Ammon's horn (tissue), 1 donor: ENCODE results near the gene GFI1B.
"Not testable (repeated sequence)": the region's sequence is repeated elsewhere in the genome, so short reads cannot be mapped to it uniquely, and the experiment has no call there.

Experiments used
- DNase-seq: peaks from one replicate; pipeline ENCODE4 v3.0.0-alpha.2; 2016; ENCODE audit warnings: low spot score

Gene GFI1B

DNA sequence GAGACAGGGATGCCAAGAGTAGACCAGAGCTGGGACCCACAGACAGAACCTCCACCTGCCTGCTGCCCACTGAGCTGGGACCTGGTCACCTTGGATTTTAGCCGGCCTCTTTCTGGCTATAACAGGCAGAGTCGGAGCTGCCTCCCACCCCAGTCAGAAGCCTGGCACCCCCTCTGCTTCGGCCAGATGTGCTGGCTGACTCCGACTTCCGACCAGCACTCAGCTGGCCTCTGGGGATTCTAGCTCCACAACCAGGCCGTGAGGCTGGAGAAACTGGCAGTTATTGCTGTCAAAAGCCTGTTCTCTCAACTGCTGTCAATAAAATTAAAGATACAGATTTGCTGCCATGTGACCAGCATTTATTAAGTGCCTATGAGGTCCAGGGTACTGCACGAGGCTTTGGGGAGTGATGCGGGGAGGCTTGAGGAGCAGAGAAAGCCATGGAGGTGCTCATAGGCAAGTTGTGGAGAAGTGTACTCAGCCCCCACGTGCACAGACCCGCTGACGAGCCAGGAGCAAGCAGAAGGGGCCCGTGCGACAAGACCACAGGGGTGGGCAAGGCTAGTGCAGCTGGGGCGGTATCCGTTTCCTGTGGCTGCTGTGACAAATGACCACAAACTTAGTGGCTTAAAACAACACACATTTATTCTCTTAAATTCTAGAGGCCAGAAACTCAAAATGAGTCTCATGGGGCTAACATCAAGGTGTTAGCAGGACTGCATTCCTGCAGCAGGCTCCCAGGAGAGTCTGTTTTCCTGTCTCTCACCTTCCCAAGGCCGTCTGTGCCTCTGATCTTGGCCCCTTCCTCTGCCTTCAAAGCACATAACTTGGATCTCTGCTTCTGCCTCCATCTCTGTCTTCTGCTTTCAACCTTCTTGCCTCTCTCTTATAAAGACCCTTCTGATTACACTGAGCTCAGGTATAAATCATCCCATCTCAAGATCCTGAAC is 13.1 kb downstream of the GFI1B start:
- DNase-seq = no peak

DNA sequence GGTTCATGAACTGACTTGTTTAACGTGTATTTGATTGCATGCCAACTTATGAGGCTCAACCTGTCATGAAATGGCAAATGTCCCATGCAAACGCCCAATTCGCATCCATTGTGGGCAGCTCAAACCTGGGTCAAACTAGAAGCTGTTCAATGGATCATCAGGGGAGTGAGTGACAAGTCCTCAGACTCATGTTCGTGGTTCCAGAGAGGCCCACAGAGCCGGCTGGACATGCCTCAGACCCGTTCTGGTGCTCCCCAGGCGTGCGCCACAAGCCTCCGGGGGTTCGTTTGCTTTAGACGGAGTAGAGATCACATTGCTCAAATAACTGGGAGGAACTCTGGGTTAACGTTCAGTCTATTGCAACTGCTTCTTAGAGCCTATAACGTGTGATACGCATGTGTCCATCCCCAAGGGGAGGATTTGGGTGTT is 15.0 kb downstream of the GFI1B start:
- no peak for DNase-seq

DNA sequence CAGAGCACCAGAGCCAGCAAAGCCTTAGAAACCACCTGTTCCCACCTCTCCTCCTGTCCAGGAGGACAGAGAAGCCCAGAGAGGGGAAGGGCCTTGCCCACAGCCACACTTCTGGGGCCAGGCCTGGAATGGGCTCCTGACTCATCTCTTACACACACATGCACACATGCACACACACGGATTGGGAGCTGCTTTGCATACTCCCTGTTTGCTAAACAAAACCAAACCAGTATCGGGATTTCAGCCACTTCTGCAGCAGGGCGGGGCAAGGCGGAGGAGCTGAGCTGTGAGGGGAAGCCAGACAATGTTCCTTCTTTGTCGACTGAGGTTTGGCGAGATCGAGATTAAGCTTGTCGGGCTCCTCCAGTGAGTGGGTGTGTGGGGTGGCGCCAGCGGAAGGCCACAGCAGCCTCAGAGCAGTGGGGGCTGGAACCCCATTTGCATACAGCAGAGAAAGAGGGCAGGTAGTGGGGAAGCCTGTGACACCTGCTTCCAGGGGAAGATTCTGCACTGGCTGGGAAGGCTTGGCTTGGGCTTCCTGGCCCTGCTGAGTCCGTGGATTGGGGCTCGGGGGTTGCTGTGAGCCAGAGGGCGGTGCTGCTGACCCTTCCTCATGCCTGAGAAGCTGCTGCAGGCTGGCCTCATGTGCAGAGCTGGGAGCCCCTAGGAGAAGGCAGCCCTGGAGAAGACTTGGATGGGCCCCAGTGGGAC is 16.1 kb downstream of the GFI1B start:
- DNase-seq = no peak

DNA sequence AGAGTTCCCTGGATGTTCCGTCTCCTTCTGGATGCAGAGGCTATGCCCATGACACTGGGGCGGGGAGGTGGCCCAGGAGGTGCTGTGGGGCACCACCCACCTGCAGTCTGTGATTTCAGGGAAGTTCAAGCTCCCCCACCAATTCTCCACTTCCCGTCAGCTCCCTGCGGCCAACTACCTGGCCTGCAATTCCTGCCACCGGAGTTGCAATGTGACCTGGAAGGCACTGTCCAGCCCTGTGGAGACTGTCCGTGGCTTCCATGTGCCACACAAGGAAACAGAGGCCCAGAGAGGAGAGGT is 16.6 kb downstream of the GFI1B start:
- no peak for DNase-seq

DNA sequence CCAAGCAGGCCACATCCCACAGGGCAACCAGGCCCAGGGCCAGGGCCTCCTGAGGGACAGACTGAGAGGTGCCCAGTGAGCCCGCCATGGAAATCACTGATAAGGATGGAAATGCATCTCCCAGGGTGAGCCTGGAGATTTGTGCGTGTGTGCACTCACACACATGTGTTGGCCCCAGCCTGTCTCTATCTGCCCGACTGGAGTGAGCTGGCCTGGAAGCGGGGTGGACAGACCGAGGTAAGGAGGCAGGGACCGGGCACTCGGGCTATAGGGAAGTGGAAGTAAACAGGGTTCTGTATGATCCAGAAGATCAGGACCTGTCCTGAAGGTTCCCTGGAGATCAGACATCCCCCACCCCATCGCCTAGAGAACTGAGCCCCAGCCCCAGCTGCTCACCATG is 17.4 kb downstream of the GFI1B start:
- DNase-seq = no peak

DNA sequence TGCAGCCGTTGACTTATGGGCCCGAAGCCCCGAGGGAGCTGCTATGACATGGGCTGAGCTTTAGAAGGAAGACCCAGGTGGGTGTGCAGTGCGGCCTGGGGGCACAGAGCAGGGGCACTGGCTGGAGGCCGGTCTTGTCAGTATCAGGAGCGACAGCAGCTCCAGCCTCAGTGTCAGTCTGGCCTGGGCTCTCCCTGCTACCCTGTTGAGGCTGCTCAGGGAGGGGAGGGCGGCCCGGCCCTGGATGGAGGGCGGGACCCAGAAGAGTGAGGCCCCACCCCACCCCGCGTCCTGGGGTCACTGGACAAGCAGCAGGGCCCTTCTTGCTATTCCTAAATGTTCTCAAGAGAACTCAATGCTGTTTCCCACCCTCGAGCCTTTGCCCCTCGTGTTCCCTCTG is 18.0 kb downstream of the GFI1B start:
- no peak for DNase-seq

DNA sequence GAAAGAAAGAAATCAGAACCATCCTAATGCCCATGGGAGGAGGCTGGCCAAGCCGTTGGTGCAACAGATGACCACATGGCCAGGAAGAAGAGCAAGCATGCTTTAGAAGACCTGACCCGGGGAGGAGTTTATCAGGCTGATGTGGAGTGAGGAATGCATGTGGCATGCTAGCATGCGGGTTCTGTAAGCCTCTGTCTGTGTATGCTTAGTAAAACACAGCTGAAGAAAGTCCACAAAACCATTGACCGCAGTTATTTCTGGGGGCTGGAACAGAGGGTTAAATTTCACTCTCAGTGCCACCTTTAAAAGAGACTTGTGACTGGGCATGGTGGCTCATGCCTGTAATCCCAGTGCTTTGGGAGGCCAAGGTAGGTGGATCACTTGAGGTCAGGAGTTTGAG is 19.1 kb downstream of the GFI1B start:
- DNase-seq = no peak

DNA sequence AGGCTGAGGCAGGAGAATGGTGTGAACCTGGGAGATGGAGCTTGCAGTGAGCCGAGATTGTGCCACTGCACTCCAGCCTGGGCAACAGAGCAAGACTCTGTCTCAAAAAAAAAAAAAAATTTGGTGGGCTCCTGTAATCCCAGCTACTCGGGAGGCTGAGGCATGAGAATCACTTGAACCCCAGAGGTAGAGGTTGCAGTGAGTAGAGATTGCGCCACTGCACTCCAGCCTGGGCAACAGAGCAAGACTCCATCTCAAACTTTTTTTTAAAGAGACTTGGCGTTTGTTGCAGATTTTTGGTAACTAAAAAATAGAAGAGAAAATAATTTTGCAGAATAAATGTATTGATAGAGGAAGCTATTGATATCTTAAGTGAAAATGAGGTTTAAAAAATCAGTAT is 19.7 kb downstream of the GFI1B start:
- DNase-seq = not testable (repeated sequence)

DNA sequence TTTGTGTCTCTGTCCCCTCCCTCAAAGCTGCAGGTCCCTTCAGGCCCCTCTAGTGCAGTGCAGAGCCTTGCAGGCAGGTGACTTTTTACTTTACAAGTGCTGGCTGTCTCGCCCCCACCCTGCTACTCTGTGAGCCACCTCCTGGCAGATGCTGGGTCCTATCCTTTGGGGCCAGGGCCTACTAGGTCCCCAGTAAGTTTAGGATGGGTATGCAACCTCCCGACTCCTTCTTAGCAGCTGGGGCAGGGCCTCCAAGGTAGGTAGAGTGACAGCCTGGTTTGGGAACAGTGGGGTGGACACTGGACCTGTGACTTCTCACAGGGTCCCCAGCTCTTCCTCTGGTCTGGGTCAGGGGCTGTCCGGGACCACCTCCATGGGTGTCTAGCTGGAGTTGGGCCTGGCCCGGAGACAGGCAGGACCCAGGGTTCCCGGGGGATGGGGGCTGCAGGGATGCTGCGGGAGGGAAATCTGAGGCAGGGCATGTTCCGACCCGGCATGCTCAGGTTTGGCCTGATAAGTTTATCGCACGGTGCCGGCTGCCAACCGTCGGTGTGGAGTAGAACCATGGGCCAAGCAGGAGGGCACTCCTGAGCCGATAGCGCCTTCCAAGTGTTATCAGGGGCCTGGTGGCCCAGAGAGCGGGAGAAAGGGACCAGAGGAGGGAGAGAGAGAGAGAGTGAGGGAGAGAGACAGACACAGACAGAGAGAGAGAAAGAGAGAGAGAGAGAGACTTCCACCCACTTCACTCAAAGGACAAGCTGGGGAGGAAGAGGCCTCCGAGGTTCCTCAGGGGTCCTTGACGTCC is 20.5 kb downstream of the GFI1B start:
- no peak for DNase-seq

DNA sequence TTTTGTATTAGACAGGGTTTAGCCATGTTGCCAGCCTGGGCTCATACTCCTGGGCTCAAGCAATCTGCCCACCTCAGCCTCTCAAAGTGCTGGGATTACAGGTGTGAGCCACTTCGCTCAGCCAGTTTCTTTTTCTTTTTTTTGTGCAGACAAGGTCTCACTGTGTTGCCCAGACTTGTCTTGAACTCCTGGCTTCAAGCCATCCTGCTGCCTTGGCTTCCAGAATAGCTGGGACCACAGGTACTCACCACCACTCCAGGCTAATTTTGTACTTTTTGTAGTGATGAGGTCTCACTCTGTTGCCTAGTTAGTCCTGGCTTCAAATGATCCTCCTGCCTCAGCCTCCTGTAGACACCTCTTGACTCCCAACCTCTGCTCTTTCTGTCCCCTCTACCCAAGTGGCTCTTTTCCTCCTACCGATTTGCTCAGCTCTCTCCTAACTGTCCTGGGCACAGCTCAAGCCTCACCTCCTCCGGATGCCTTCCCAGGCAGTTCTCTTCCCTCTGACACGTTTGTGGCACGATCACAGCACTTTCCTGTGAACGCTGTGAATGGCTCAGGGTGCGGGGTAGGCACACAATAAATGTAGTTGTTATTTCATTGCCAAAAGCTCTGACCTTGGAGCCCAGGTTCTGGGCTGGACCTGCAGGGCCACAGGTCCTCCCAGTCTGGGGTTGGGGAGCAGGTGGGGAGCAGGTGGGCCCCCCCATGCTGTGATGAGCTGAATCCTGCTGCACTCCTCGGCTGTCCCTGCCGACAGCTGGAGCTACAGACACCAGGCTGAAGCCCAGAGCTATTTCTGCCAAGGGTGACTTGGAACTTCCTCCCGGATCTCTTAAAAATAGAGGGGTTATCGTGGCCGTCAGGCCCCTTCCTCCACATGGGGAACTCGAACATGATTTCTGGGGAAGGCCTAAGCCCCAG is 23.9 kb downstream of the GFI1B start:
- no peak for DNase-seq

DNA sequence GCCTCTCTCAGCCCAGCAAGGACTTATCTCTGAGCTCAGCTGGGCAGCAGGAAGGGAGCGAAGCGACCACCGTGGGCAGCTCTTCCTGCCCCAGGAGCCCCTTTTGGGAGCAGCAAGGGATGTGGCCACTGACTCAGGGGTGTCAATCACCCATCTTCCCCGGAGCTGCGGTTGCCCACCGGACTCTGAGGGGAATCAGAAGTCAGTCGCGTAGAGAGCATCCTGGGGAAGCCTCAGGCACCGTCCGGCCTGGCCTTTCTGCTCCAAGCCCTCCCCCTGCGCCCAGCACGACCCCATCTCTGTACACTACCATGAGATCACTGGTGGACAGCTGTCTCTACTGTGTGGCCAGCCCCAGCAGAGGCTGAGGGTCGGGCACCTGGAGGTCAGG is 24.6 kb downstream of the GFI1B start:
- no peak for DNase-seq

DNA sequence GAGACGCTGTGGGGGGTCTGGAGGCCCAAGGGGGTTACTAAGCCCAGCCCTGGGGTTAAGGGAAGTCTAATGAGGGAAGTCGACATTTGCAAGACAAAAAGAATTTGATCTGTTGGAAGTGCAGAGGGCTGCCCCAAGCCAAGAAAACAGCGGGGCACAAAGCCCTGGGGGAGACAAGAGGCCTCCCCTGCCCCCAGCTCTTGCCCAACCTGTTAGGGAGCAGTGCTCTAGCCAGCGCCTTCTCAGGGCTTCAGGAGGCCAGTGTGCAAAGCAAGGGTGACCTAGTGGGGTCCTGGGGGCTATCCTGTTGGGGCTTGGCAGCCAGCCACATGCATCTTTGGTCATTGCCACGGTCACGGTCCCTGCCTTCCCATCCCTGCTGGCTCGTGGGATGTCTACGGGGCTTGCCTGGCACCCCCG is 25.2 kb downstream of the GFI1B start:
- DNase-seq = no peak

DNA sequence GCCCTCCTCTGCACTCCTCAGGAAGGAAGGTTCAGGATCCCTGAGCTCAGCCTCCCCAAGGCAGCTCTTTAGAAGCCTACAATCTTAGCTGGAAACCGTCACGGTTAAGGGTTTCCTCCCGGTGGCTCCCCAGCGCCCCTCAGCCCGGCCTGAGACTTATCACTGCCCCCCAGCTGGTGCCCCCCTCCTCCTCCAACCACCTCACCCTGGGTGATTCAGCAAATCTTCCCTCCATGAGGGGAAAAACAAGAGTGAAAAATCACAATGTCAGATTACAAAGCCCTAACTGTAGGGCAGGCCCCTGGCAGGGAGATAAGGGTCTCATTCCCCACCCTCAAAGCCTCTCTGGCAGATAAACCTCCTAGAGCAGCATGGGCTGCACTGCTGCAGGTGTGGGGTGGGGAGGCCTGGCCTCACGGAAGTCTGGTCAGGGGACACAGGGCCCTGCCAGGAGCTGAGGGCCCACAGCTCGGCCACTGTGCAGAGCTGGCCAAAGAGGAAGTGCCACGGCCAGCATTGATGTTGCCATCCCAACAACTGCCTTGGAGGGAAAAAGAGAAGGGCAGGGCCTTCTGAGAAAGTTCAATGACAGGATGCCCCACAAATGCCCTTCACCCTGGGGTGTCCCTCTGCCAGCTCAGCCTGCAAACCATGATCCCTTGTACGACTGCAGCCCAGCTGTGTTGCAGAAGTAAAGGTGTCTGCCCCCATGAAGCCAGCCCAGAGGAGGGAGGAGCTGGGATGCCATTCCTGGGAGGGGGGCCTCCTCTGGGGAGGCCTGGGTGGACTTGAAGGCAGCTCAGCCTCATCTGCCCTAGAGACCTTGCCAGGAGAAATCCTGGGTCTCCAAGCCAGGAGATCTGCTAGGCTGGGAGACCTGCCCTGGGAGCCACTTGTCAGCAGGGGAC is 25.9 kb downstream of the GFI1B start:
- DNase-seq = peak; percentile 39

DNA sequence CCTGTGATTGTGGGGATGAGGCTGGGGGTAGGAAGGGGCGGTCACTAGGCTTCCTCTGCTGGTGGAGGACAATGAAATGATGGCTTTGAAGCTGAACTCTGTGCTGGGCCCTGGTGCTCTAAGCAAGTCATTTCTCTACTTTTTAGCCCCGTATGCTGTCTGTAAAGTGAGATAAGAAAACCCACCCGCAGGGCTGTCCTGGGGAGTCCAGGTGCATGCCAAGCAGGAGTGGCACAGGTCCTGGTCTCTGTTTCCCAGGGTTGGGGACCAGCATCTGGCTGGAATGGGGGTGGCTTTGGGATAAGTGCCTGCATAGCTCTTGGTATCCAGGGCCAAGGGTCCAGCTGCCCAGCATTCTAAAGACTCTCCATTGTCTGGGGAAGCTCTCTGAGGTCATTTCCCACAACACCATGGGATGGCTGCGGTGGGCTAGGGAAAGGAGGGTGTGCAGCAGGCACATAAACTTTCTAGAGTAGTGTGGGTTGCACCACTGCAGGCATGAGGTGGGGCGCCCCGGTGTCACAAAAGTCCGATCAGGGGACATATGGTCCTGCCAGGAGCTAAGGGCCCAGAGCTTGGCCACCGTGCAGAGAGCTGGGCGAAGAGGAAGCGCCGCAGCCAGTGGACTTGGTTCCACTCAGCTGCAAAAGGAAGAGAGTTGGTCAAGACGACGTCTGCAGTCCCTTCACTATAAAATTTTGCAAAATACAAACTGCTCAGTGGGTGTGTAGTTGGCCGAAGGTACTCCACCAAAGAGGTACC is 26.7 kb downstream of the GFI1B start:
- DNase-seq = no peak

DNA sequence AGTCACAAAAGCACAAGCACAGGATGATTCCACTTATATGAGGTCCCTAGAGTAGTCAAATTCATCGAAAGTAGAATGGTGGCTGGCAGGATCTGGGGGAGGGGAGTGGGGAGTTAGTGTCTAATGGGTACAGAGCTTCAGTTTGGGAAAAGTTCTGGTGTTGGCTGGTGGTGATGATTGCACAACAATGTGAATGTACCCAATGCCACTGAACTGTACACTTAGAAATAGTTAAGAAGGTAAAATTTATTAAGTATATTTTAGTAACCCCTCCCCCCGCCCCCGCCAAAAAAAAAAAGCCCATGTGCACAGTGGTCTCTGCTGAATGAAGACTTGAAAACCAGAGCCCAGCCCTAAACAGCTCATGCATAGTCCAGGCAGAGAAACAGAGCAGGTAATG is 27.5 kb downstream of the GFI1B start:
- DNase-seq = no peak

DNA sequence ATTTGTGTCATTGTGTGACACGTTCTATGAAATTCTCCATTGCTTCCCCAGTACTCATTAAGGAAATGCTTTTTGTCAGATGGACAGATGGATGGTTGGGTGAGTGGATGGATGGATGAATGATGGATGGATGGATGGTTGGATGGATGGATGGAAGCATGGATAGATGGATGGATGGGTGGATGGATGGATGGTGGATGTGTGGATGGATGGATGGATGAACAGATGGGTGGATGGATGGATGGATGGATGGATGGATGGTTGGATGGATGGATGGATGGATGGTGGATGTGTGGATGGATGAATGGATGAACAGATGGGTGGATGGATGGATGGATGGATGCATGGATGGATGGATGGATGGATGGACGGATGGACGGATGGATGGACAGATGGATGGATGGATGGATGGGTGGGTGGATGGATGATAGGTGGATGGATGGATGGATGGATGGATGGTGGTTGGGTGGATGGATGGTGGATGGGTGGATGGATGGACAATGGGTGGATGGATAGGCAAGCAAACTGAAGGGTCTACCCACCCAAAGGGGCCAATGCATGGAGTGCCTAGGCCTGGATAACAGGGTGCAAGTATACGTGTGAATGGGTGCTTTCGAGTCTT is 28.3 kb downstream of the GFI1B start:
- DNase-seq = no peak

DNA sequence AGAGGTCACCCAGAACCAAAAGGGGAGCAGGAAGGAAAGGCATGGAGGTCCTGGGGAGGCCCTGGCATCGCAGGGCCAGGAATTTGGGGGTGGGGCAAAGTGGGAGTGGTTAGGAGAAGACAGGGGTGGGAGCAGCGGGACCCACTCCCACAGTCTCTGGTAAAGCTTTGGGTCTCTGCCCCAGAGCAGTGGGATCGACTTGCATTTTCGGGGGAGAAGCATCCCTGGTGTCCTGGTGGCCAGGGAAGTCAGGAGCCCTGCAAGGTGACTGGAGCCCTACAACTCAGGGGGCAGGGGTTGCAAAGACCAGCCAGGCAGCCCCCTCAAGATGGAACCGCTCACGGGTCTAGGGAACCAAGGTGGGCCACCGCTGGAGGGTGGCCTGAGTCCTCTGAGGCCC is 29.9 kb downstream of the GFI1B start:
- no peak for DNase-seq

DNA sequence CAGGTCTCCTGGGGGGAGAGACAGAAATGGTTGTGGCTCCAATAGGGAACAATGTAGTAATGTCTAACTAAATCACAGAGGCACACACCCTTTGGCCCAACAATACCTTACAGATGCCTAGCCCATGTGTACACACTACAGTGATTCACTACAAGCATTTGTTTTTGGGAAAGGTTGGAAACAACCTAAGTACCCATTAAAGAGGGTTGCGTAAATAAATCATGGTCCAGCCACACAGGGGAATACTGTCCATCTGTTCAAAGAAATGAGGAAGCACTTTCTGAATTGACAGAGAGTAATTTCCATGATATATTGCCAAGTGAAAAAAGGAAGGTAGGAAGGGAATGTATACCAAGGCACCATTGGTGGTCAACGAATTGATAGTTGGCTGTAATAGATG is 30.3 kb downstream of the GFI1B start:
- DNase-seq = no peak

DNA sequence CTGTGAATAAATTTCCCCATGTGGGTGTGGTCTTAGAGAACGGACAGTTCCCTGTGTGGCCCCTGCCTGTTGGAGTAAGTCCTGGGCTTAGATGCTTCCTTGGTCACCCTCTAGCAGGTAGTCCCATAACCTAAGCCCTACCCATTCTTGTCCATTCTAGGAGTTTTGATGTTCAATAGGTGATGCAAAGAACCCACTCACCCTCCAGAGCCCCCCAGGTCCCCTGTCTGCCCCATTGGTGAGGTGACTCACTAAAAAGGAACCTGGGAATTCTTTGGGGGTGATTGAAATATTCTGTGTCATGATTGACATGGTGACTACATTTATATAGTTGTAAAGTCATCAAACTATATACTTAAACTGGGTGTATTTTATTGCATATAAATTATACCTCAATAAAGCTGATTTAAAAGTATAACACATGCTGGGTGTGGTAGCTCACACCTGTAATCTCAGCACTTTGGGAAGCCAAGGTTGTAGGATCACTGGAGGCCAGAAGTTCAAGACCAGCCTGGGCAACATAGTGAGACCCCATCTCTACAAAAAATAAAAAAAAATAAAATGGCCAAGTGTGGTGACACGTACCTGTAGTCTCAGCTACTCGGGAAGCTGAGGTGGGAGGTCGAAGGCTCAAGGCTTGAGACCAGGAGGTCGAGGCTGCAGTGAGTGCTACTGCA is 31.6 kb downstream of the GFI1B start:
- DNase-seq = no peak
